GM18502 (cell line): ENCODE results near the gene TTC17.
"Not testable (repeated sequence)": the region's sequence is repeated elsewhere in the genome, so short reads cannot be mapped to it uniquely, and the experiment has no call there.

Source experiments
- ATAC-seq: cut with Tn5 transposase; IDR thresholded peaks from one replicate; pipeline ENCODE4 v1.9.1; 2021; ENCODE audit warnings: mild to moderate bottlenecking; ENCODE audit not compliant: unreplicated experiment, poor library complexity

Gene TTC17, protein sequence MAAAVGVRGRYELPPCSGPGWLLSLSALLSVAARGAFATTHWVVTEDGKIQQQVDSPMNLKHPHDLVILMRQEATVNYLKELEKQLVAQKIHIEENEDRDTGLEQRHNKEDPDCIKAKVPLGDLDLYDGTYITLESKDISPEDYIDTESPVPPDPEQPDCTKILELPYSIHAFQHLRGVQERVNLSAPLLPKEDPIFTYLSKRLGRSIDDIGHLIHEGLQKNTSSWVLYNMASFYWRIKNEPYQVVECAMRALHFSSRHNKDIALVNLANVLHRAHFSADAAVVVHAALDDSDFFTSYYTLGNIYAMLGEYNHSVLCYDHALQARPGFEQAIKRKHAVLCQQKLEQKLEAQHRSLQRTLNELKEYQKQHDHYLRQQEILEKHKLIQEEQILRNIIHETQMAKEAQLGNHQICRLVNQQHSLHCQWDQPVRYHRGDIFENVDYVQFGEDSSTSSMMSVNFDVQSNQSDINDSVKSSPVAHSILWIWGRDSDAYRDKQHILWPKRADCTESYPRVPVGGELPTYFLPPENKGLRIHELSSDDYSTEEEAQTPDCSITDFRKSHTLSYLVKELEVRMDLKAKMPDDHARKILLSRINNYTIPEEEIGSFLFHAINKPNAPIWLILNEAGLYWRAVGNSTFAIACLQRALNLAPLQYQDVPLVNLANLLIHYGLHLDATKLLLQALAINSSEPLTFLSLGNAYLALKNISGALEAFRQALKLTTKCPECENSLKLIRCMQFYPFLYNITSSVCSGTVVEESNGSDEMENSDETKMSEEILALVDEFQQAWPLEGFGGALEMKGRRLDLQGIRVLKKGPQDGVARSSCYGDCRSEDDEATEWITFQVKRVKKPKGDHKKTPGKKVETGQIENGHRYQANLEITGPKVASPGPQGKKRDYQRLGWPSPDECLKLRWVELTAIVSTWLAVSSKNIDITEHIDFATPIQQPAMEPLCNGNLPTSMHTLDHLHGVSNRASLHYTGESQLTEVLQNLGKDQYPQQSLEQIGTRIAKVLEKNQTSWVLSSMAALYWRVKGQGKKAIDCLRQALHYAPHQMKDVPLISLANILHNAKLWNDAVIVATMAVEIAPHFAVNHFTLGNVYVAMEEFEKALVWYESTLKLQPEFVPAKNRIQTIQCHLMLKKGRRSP

DNA sequence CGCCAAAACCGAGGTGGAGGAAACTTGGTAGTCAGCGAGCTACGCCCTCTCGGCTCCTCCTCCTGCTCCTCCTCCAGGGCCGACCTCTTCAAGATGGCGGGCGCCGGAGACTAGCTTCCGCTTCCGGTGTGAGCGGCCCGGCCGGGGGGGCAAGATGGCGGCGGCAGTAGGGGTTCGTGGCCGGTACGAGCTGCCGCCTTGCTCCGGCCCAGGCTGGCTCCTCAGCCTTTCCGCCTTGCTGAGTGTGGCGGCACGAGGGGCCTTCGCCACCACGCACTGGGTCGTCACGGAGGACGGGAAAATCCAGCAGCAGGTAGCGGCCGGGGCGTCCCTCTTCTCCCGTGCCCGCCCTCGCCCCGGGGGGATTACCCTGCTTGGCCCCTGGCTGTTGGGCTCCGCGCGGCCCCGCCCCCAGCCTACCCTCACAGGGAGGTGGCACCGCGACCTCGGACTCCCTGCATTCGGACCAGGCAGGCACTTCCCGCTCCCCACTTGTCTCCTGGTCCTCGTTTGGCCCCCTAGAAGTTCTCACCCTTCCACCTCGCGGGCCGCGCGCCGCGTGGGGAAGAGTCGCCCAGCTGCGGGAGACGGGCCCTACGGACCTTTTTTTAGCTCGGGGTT lies at the start of gene TTC17:
TSS of gene TTC17 (plus strand) at position 120 of the 621 bp plus-strand sequence. CDS start at position 155, 35 bp downstream.
- ATAC-seq: peak; percentile 93

DNA sequence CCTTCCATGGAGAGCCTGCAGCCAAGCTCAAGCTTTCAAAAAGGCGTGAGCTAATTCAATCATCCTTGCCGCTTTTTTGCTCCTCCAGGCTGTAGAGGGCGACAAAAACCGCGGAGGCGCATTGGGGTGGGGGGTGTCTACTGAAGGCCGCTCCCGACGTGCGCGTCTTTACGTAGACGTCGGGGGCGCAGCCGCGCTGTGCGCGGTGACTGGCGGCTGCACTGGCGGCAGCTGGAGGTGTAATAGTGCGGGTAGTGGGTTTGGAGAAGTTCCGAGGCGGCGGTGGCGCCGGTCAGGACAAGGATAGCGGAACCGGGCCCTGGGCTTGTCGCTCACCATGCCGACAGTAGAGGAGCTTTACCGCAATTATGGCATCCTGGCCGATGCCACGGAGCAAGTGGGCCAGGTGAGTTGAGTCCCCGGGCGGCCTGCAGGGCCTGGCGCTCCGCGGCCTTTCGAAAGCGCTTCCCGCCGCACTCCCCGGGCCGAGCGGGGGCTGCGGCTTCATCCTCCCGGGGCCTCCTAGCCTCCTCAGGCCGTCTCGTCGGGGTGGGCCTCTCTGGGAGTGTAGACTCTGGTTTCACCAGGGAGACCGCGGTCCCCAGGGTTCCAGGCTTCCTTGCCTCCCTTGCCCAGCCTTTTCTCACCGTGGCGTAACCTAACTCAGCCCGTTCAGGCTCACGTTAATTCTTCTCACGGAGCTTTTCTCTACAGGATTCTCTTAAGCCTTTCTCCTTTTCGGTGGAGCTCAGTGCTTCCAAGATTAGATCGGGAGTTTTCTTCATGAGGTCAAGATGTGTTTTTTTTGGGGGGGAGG lies 46.7 kb upstream of the TTC17 start, which contains the start of gene API5:
TSS of gene API5 (plus strand) at position 206 of the 817 bp plus-strand sequence. CDS start at position 338, 132 bp downstream.
- ATAC-seq: peak; percentile 97

DNA sequence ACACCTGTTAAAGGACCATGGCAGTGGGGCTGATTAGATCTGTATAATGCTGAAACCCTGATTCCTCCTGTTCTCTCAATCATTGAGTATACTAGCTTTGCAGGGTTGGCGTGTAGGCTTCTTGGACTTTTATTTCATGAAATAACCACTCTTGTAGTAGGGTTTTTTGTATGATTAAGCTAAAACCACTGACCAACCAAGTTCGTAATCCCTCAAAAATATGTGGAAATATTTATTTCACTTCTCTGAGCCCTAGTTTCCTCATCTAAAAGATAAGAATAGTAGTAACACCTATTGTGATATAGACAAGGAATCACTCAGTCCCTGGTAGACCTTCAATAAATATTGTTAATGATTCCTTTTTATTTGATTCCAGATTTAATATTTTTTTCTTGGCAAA lies 42.8 kb upstream of the TTC17 start:
- ATAC-seq: no peak

DNA sequence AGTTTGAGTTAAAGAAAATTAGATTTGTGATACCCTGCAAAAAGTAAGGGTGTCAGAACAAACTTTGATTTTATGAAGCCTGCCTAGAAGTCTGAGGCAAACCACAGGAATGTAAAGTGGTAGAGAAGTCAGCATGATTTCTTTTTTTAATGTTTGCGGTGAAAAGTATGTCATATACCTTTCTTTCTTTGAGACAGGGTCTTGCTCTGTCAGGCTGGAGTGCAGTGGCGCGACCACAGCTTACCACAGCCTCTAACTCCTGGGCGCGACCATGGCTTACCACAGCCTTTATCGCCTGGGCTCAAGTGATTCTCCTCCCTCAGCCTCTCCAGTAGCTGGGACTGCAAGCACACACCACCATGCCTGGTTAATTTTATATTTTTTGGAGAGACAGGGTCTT lies 42.3 kb upstream of the TTC17 start:
- ATAC-seq: no peak

DNA sequence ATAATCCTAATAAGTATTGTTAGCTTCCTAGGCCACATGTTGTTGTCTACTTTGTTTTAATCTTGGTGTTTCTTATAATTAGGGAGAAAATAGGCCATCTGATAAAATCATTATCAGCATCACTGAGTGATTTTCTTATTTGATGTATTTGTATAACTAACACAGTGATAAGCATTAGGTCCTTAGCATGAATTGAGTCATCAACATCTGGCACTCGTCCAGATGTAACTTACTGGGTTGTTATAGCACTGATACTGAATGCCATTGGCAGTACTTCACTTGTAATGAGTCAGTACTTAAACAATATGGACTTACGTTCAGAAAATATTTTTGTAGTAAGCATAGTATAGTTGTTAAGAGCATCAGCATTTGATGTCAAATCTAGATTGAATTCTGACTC lies 30.7 kb upstream of the TTC17 start:
- no peak for ATAC-seq

DNA sequence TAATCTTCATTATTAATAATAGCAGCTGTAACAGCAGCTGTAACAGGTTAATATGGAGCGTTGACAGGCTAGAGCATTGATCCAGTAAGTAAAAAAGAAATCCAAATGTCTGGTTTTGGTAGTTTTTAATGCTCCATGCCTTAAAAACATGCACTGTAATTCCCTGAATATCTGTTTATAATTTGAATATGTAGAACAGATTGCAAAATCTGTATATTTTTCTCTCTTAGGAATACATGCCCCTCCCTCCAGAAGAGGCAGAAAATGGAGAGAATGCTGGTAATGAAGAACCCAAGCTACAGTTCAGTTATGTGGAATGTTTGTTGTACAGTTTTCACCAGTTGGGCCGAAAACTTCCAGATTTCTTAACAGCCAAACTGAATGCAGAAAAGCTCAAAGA lies 30.2 kb upstream of the TTC17 start:
- ATAC-seq: no peak

DNA sequence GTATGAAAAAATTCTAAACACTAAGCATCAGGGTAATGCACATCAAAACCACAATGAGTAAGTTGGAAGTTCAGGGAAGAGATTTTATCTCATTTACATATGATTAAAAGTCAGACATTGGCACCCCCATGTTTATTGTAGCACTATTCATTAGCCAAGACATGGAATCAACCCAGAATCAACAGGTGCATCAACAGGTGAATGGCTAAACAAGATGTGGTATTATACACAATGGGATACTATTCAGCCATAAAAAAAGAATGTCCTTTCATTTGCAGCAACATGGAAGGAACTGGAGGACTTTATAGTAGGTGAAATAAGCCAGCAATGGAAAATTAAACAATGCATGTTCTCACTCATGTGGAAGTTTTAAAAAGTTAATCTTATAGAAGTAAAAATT lies 17.6 kb upstream of the TTC17 start:
- no peak for ATAC-seq

DNA sequence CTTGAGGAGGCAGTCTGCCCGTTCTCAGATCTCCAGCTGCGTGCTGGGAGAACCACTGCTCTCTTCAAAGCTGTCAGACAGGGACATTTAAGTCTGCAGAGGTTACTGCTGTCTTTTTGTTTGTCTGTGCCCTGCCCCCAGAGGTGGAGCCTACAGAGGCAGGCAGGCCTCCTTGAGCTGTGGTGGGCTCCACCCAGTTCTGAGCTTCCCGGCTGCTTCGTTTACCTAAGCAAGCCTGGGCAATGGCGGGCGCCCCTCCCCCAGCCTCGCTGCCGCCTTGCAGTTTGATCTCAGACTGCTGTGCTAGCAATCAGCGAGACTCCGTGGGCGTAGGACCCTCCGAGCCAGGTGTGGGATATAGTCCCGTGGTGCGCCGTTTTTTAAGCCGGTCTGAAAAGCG lies 7.3 kb upstream of the TTC17 start:
- not testable (repeated sequence) for ATAC-seq

DNA sequence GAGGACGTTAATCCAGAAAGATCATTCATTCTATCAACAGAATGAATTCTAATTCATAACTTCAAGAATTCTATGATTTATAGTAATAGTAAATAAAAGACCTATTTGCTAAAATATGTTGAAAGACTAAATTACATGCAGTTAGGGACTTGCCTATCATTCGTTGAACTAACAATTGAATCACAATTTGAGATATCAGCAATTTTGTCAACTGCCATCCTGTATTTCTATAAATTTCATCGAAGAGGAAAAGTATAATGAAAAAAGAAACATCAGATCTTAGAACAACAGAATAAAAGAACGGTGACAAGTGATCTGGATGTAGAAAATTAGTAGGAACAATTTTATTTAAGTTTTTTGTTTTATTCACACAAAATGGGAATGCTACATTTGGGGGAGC lies 4.4 kb upstream of the TTC17 start:
- no peak for ATAC-seq

DNA sequence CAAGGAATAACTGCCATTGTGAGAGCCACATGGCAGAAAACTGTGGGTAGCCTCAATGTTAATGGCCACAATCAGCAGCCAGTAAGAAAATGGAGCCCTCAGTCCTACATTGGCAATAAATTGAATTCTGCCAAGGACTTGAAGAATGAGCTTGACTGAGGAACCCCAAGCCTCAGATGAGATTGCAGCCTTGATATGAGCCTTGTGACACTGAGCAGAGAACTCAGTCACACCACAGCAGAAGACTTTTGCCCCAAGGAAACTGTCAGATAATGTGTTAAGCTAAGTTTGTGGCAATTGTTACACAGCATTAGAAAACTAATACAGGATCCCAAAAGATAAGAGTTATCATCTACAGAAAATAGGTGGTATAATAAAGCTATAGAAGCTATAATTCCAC lies 2.4 kb upstream of the TTC17 start:
- no peak for ATAC-seq

DNA sequence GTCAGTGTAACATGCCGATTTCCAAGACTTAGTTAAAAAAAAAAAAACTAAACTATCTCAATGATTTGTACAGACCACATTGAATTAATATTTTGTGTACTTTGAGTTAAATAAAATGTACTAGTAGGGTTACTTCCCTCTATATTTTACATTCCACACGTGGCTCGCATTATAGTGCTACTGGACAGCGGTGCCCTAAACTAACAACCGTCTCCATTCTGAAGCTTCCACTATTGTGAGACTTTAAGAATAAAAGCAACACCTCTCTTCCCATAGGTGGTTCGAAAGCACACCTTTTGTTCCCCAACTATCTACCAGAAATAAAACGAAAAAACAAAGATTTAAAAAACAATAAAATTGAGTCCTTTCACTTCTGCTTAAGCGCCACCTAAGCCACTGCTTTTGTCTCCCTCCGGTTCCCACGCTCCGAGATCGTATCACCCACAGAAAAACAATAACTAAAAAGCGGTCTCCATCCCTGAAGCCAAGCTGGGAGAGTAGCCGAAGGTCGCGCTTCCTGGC lies 380 bp upstream of the TTC17 start:
- no peak for ATAC-seq

DNA sequence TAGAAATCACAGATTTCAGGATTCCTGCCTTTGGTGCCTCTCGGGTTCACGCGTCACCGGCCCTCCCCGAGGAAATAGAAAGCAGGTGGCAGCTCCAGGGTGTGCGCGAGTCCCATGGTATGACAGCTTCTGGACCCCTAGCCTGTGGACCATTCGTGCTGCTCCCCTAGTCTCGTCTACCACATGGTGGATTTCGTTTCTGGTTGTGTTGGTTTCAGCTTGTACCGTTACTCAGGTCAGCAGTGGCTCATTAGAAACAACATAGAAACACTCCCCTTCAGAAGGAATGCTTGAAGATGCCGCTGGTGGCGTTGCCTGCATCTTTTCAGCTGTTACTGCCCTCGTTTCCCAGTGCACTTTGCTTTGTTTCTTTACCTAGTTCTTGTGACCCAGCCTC lies 700 bp downstream of the TTC17 start:
- ATAC-seq: peak; percentile 50

DNA sequence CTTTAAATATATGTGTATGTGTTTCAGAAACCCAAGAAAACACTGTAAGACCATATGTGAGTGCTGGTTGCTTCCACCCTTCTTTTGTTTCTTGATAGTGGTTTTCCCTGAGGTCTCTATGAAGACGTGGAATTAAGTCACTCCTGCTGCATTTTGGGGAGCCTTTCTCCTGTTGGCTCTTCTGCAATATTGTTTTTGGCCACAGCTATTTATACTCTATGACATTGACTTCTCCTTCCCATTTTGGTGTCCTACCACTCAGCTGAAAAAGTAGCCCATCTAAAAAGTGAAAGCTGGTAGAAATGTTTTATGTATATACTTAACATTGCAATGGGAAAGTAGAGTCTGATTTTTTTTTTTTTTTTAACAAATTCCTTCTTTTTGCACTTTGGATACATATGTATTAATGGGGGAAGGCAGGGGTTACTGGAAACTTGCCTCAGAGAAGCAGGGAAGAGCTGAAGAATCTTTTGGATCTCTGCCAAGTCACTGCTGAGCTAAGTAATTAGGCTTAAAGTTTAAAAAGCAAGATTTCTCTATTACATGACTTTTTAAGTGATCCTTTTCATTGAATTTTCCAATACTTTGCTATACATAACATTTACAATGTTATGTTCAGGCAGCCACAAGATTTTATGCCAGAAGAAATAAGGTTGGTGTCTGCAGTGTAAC lies 1.8 kb downstream of the TTC17 start:
- no peak for ATAC-seq

DNA sequence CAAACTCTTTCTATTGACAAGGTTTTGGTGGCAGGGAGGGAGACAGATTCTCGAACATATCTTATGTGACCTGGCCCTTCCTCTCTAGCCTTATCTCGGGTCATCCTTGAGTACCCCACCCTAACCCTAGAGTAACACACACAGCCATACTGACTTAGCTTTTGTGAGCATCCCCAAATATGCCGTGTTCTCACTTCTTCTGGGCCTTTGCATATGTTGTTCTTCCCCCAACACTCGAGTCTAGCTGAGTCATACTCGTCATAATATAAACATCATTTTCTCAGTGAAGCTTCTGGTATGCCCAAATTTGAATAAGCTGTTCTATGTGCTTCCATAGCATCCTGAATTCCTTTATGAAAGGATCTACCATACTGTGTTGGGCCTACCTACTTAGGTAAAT lies 8.0 kb downstream of the TTC17 start:
- no peak for ATAC-seq

DNA sequence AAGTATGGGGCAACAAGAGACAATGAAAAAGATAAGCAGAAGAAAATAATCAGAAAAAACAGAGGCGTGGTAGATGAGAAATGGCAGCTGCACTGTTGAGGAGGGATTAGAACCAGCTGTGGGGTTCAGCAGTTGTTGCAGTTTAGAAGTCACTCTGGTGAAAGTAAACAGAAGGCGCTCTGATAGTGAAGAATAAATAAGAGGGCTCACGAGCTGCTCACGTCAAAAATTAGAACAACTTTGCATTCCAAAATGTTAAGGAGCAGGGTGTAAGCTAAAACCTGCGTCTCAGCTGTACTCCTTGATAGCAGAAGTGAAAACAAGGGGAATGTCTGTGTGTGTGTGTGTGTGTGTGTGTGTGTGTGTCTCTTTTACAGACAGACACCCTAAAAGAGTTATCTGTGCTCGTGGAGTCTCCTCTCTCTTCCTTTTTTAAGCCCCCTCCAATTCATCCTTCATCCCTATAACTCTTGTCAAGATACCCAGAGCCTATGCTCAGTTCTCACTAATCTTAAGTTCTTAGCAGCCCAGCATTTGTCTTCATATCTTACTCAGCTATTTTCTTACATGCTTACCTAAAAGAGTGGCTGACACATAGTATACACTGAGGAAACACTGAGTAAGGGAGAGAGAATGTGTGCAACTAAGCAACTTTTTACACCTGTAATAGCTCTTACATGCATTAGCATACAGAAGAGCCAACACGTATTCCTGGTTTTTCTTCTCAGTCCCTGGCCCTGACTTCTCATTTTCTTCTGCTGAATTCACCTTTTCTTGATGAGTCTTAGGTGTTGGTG lies 8.9 kb downstream of the TTC17 start:
- peak; percentile 53 for ATAC-seq

DNA sequence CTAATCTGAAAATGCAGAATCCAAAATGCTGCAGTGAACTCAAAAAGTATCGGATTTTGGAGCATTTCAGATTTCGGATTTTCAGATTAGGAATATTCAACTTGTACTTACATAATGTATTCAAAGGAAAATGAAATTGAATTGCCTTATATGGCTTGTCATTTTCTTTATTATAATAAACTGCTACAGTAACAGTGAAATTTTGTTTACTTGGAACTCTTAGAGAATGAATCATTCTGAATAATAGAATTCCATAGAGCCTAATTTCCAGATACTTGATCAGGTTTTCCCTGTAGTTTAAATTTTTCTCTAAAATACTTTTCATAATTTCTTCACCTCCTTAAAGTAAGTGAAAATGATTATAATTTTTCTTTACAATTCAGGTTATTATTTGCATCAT lies 17.3 kb downstream of the TTC17 start:
- ATAC-seq: no peak

DNA sequence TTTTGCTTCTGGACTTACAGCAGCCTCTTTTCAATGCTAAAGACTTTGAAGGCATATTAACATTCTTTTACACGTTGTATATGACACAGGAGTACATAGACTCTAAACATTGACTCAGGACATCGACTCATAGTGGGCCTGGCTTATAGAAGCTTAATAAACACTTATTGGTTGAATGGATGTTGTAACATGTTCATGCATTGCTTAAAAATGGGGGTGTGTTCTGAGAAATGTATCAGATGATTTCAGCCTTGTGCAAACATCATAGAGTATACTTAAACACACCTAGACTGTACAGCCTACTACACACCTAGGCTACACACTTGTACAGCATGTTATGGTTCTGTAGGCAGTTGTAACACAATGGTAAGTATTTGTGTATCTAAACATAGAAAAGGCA lies 17.9 kb downstream of the TTC17 start:
- no peak for ATAC-seq

DNA sequence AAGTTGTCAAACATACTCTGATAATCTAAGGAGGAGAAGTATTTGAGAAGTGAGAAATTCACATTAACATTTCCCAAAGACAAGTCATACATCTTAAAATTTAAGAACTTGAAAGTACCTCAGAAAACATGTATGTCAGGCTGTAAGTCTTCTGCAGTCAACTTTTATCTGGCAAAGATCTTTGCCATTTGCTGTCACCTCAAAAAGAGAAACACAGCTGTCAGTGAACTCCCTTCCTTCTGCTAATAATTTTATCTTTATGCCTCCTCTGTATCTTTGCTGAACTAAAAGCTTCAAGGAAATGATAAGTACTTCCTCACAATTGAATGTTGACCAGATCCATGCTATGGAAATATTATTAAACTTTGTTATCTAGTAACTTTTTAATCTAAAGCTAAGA lies 18.7 kb downstream of the TTC17 start:
- ATAC-seq: no peak
